COR-L47 (cell line): ENCODE results near the gene TUBG2.
A peak's percentile ranks its signal among the peaks of the same experiment; 100 is the strongest.
"Not testable (repeated sequence)": the region's sequence is repeated elsewhere in the genome, so short reads cannot be mapped to it uniquely, and the experiment has no call there.

Source experiments
- DNase-seq: peaks from one replicate; lab custom pipeline; 2025; lab: John Stamatoyannopoulos, UW

The TUBG2 gene

DNA sequence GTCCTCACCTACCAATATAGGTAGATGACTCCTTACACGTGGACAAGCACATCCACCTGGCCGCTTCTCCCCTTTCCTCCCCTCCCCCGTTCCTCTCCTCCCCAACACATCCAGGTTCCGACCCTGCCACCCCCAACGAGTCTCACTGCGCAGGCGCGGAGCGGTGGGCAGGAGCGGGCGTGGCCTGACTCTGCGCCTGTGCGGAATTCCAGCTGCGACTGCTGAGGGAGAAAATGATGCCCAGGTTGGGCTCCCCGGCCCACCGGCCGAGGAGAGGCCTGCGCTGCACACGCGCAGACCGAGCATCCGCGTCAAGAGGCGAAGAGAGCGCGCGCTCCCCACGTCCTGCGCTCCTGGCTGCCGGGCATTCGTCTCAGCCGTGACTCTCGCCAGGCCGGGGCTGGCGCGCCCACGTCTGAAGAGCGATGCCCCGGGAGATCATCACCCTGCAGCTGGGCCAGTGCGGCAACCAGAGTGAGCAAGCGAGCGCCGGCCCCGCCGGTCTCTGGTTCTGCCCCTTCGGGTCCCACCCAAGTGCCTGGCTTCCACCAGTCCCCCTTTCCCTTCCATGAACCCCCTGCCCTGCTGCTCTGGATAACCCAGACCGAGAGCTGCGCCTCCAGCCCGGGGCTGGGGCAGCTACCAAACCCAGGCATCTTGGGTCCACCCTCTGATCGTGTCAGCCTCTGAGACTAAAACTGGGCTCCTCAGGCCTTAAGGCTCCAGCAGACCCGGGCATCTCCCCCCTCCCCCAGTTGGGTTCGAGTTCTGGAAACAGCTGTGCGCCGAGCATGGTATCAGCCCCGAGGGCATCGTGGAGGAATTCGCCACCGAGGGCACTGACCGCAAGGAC, at the start of gene TUBG2:
TUBG2 (plus strand) TSS at position 206 of the 853 bp plus-strand sequence; CDS start at position 426, 220 bp downstream.
- peak; percentile 94 for DNase-seq

DNA sequence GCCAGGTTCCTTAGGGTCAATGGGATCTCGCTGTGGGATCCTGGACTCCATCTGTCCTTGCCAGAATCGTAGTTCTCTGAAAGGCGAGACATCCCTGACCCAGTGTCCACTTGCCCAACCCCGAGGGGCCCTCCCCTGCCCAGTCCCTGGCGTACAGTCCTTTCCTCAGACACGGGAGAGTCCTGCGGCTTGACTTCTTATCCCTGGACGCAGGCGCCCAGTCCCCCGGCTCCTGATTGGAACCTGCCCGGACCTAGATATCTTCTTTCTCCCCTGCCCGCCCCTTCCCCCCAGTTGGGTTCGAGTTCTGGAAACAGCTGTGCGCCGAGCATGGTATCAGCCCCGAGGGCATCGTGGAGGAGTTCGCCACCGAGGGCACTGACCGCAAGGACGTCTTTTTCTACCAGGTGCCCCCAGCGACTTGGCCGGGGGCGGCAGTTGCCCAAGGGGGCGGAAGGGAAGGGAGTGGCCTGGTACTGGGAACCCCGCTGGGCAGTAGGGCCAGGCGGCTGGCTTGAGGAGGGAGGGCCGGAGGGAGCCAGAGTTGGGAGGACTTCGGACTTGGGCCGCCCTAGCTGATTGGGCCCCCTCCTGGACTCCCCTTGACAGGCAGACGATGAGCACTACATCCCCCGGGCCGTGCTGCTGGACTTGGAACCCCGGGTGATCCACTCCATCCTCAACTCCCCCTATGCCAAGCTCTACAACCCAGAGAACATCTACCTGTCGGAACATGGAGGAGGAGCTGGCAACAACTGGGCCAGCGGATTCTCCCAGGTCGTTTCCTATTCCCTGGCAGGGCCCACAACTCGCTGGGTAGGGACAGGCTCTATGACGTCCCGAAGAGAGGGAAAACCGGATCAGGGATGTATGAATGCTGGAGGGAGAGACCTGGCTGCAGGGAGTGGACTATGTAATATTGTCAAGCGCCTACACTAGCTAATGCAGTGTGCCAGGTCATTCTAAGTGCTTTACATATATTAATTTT, 49.0 kb upstream of the TUBG2 start:
- DNase-seq: not testable (repeated sequence)

DNA sequence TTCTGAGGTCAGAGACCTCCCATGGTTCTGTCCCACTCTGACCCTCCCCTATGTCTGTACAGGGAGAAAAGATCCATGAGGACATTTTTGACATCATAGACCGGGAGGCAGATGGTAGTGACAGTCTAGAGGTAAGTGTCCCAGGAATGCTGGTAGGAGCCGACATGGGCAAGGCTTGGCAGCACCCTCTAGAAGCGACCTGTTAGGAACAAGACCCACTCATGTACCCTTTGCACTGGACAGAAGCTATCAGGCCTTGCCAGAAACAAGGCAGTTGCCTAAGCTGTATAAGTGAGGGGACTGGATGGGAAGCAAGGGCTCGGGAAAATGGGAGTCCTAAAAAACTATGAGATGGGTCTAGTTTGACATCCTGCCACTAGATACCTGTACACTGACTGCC, 47.1 kb upstream of the TUBG2 start:
- no peak for DNase-seq

DNA sequence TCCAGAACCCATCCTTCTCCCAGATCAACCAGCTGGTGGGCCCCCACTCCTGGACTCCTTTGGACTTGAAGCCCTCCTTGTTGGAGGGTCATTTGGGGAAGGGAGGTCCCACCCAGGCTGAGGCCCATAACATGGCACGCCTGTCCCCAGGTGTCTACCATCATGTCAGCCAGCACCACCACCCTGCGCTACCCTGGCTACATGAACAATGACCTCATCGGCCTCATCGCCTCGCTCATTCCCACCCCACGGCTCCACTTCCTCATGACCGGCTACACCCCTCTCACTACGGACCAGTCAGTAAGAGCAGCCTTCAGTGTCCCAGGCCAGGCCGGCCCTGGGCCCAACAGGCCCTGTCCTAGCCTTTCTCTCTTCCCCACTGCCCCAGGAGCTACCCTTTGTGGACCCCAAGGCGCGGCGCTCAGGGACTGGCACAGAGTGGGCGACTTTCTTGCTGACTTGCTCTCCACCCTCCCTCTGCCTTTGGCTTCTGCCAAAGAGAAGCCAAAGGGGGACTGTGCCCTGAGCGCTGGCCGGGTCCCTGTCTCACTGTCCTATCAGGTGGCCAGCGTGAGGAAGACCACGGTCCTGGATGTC, 45.3 kb upstream of the TUBG2 start:
- DNase-seq: no peak

DNA sequence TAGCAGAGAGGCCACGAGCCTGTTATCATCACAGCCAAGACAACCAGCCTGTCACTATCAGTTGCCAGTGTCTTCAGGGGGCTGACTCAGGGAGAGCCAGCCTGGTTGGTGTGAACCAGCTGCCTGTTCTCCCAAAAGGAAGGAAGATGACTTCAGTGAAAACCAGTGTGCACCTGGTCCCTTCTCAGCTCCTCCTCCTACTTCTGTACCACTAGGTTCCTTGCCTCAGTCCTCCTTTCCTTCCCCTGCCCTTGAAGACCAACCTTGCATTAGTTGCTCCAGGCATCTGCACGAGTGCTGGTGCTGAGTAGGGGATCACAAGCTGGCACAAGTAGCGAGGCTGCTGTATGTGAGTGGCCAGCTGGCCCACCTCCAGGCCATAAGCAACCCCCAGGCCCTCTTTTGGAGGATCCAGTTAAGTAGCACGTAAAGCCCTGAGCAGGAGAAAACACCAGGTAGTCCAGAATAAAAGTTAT, 41.1 kb upstream of the TUBG2 start:
- no peak for DNase-seq

DNA sequence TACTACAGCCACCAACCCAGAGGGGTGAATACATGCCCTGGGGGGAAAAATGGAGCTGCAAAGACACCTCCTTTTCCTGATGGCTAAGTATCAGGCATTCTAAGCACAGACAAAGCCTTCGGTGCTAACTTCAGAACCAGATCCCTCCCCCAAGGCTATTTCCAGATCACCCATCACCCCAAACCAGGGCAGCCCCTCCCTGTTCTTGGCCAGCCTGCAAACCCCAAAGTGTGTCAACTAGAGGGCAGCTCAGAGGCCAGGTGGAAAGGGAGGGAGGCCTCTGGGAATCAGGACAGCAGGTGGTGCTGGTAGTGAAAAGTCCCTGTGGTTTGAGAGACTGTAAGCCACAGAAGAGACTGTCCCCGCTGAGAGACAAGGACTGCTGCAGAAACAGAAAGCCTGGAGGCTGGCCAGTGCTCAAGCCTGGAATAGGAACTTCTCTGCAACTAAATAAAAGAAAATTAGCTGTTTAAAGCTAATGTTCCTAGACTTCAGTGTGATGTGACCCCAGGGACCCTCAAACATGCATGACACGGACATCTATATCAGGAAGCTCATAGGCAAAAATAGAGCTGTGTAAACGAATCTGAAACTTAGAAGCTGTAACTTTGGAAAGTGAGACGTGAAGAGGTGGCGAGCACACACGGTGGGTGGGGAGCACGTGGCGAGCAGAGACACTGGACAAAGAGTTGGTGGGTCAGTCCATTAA, 40.5 kb upstream of the TUBG2 start:
- DNase-seq: peak; percentile 26

DNA sequence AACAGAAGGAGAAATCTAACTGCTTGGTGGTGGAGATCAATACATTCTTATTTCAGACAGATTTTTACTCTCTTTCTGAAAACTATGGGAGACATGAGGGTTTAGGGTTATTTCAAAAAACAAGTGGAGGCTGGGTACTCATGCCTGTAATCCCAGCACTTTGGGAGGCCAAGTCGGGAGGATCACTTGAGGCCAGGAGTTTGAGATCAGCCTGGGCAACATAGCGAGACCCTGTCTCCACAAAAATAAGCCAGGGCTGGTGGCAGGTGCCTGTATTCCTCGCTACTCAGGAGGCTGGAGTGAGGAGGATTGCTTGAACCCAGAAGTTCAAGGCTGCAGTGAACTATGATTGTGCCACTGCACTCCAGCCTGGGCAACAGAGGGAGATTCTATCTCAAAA, 37.1 kb upstream of the TUBG2 start:
- DNase-seq: not testable (repeated sequence)

DNA sequence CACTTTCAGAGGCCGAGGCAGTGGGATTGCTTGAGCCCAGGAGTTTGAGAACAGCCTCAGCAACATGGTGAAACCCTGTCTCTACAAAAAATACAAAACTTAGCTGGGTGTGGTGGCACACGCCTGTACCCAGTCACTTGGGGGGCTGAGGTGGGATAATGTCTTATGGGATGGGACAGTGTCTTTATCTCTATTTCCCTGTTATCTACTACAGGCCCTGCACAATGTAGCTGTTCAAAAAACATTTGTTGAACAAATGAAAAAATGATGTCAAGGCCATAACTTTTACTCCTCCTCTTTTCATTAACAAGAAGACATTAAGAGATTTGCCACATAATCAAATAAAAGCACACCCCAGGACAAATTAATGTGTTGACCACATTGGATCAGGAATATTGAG, 35.8 kb upstream of the TUBG2 start:
- no peak for DNase-seq

DNA sequence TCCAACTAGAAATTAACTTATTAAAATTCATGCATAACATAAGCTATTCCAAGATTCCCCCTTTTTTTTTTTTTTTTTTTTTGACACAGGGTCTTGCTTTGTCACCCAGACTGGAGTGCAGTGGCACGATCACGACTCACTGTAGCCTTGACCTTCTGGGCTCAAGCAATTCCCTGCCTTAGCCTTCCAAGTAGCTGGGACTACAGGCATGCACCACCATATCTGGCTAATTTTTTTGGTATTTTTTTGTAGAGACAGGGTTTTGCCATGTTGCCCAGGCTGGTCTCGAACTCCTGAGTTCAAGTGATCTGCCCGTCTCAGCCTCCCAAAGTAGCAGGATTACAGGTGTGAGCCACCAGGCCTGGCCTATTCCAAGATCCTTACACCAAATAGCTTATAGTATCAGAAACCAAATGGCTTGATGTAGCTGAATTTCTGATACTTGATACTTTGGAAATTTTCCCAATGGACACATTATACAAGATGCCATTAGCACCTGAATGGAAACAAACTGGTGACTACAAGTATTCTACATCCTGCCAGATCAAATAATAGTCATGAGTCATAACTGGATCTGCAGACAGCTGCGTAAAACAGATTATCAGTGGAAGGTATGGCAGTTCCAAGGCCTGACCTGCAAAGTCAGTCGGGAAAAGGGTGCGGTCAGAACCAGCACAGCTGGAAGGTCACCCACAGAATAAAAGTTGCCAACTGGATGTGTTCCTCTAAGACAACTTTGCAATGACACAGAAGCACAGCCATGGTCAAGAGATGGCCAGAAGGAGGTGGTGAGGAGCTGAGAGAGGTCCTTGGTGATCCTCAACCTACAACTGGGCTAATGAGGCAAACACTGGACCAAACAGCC, 35.1 kb upstream of the TUBG2 start:
- no peak for DNase-seq

DNA sequence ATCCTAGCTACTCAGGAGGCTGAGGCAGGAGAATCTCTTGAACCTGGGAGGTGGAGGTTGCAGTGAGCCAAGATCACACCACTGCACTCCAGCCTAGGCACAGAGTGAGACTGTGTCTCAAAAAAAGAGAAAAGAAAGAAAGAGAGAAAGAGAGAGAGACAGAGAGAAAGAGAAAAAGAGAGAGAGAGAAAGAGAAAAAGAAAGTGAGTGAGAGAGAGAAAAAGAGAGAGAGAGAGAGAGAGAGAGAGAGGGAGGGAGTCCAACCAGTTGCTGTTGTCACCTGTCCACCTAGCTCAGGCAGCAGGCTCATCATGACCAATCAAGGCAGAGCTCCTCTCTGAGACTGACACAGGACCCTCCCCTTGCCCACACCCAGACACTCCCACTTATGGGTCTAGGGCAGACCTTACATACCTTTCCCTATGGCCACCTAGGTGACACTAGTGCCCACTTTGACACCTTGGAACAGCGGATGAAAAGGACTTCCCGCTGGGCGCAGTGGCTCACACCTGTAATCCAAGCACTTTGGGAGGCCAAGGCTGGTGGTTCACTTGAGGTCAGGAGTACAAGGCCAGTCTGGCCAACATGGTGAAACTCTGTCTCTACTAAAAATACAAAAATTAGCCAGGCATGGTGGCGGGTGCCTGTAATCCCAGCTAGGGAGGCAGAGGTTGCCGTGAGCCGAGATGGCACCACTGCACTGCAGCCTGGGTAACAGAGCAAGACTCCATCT, 31.9 kb upstream of the TUBG2 start:
- not testable (repeated sequence) for DNase-seq

DNA sequence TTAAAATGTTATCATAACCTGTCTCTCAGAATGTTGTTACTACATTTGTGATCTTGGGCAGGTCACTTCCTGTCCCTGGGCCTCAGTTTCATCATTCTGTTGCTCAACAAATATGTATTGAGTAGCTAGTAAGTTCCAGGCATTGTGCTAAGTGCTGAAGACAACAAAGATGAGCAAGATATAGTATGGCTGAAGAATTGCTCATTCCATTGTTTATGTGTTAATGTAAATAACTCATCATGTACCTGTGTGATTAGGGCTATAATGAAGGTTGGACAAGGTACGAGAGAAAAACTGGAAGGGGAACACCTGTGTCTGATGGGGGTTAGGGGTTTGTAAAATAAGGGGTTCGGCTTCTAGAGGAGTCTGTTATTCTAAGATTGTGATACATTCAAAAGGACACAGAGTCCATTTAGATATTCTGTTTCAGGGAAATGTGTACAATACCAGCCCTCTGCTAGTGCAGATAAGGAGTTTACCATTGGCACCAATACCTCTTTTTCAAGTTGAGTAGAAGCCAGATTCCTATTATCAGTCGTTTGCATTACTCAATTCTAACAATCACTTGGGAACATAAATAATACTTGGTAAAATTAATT, 29.6 kb upstream of the TUBG2 start:
- no peak for DNase-seq

DNA sequence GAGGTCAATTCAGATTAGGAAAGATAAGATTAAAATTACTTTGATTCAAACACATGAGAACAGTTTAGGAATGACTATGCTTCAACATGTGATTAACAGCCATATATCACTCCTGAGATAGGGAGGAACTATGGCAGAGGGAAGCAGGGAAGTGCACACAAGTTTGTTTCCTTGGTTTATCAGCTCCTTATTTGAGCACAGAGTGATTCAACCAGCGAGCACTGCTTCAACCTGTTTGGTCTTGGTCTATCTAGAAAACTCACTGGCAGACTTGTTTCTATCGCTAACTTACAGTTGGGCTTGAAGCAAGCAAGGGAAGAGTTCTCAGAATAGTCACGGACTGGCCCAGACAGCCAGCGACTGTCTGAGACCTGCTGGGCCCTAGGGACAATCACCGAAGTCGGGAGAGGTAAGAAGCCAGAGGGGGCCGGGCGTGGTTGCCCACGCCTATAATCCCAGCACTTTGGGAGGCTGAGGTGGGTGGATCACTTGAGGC, 26.1 kb upstream of the TUBG2 start:
- no peak for DNase-seq

DNA sequence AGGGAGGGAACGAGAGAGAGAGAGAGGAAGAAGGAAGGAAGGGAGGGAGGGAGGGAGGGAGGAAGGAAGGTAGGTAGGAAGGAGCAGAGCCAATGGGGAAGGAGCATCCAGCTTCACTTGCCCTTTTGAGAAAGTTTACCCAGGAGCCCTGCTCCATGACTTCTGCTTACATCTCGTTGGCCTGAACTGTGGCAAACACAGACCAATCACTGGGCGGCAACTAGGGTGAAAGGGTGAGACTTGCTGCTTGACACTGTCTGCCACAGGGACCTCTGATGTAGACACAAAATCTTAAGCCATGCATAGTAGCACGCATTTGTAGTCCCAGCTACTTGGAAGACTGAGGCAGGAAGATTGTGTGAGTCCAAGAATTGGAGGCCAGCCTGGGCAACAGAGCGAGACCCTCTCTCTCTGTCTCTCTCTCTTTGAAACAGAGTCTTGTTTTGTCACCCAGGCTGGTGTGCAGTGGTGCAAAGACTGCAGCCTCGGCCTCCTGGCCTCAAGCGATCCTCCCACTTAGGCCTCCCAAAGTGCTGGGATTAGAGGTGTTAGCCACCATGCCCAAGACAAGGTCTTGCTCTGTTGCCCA, 19.5 kb upstream of the TUBG2 start:
- no peak for DNase-seq

DNA sequence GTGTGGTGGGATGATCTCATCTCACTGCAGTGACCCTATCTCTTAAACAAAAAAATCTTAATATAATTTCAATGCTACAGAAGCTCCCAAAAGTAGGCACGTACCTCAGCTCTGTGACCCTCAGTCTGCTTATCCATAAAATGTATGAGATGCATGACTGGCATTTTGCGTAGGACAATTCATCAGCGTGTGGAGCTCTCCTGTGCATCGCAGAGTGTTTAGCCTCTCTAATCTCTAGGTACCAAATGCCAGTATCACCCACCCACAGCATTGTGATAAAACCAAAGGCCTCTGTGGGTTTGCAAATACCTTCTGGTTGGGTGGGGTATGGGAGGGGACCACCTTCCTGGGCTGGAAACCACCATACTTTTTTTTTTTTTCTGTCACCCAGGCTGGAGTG, 19.0 kb upstream of the TUBG2 start:
- DNase-seq: no peak

DNA sequence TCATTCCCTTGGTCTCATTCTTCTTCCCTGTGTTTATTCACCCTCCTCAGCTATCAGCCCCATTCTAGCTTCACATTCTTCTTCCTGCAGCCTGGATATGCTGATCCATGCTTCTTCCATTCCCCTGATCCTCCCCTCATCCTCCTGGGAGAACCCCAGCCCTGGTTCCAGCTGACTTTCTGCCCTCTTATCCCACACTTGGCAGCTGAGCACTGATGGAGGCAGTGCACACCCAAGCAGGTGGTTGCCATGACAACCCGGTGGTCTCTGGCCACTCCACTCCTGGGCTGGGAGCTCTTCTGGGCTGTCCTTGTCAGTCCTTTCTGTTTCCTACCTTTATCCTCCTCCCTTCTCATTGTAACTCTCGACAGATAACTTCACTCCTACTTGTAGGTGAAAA, 16.7 kb upstream of the TUBG2 start:
- no peak for DNase-seq

DNA sequence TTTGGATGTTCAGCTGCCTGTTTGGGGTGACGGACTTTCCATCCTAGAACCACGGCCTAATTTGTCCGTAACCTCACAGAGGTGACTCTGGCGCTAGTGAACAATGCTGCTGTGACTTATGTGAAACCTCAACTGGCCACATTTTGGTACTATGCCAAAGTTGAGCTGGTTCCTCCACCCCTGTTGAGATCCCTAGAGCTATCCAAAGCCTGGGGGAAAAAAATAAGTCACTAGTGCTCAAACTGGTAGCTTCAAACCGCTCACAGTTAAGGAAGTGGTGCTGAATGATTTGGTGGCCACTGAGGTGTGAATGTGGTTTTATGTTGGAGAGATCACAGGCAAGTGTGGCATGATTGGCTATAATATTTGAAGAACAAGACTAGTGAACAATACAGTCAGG, 11.3 kb upstream of the TUBG2 start:
- DNase-seq: no peak

DNA sequence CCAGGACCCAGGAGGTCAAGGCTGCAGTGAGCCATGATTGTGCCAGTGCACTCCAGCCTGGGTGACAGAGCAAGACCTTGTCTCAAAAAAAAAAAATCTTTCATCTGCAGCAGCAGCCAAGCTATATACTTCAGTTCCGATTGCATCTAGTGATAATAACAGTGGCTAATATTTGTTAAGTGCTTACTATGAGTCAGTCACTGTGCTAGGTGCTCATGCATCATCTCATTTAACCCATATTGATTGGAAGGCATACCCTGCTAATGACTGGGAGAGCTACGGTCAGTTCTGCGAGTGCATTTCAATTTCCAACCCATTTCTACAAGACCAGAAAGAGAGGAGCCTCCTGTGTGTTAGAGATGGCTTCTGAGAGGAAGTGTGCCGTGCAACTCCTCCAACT, 7.7 kb upstream of the TUBG2 start:
- DNase-seq: no peak

DNA sequence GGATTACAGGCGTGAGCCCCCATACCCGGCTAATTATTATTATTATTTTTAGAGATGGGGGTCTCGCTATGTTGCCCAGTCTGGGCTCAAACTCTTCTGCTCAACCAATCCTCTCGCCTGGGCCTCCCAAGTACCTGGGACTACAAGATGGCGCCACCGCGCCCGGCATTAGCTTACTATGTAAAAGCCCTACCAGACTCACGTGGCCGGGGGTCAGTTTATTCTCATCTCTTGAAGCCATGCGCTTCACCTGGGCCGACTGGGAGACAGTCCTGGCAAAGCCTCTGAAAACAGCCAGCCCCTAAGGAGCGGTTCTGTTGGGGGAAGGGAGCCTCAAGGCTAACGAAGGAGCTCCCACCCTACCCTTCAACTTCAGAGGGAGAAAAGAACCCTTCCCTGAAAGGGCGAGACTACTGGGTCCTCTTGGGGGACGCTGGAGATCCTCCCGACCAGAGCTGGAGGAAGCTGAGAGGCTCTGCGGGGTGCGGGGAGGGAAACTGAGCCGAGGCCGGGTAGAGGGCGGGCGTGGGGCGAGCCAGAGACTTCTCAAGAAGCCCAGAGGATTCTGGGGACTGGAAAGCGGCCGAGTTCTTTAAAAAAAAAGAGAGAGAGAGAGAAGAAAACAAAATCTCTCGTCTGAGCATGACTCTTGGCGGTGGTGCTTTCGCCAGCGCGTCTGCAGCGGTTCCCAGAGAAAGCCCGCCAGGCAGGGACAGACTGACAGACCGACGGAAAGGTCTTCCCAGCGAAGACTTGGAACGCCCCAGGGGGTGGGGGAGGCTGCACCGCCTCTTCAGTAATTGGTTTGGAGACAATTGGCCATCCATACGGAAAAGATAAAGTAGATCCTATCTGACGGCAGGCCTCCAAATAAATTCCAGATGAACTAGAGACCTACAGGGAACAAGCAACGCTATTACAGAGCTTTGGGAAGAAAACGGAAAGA, 5.6 kb upstream of the TUBG2 start:
- no peak for DNase-seq
